Activated CD4-positive, alpha-beta memory T cell treated with anti-CD3 and anti-CD28 coated beads, Interleukin-2, amount 10 ng/mL, durations not matched to agents 7 days and 5 days (primary cell): Measurements from ENCODE around the gene ZNF385D. TPM values are rescaled to one million over a fixed set of nuclear protein-coding genes. Genes with fewer than 3 reads are reported as not detected.

Experiments used
- CTCF ChIA-PET: fragments of 350-600 bp; sonication (Branson Sonifier 250); formaldehyde crosslinking; loops from one replicate; lab custom pipeline; 2021; ENCODE audit warnings: antibody characterized with exemption, inconsistent platforms; lab: Charles Lee
- POLR2A ChIA-PET: fragments of 350-600 bp; sonication (Branson Sonifier 250); formaldehyde crosslinking; loops from one replicate; lab custom pipeline; 2021; ENCODE audit warnings: antibody characterized with exemption; lab: Charles Lee
- DNase-seq: peaks from one replicate; pipeline ENCODE4 v3.0.0-alpha.2; 2020
- H3K27ac Mint-ChIP-seq: one replicate; pipeline ENCODE4 v1.8.0; 2021; ENCODE audit warnings: mild to moderate bottlenecking, mixed read lengths
- H3K27me3 Mint-ChIP-seq: one replicate; pipeline ENCODE4 v1.8.0; 2021; ENCODE audit warnings: mixed read lengths
- H3K36me3 Mint-ChIP-seq: one replicate; pipeline ENCODE4 v1.8.0; 2021; ENCODE audit warnings: low read depth, mixed read lengths
- H3K4me1 Mint-ChIP-seq: one replicate; pipeline ENCODE4 v1.8.0; 2021; ENCODE audit warnings: mixed read lengths
- H3K4me3 Mint-ChIP-seq: one replicate; pipeline ENCODE4 v1.8.0; 2021; ENCODE audit warnings: mild to moderate bottlenecking, mixed read lengths
- H3K9me3 Mint-ChIP-seq: one replicate; pipeline ENCODE4 v1.8.0; 2021; ENCODE audit warnings: mixed read lengths
- total RNA-seq, 2 experiments: library from RNA; stranded (reverse); gene quantifications; one replicate each; pipeline ENCODE4 v1.2.3, GENCODE V29; 2021

Gene ZNF385D
- total RNA-seq, 2 experiments from 2014 or later, result not detected

- POLR2A ChIA-PET, result no interaction called here
- no peaks in the 10 kb centered on the region for H3K27me3 Mint-ChIP-seq
Observed at GRCh38 chr3:21601178-21601577, 149.8 kb downstream of the ZNF385D start.

GRCh38 chr3:21599890-21600289 lies 151.1 kb downstream of the ZNF385D start:
- ChIA-PET POLR2A (no interaction called here), CTCF (interaction anchor here (0.6 kb wide), 1 partner anchor 63 kb away, joined by 7 read pairs; no protein-coding TSS in a partner anchor)

More at GRCh38 chr3:21601178-21601577, 149.8 kb downstream of the ZNF385D start:
- Mint-ChIP-seq H3K4me3 (no peak overlapping the region), H3K4me1 (no peaks in the 10 kb centered on the region), H3K27ac (no peak overlapping the region), H3K36me3 (no peaks in the 10 kb centered on the region), H3K9me3 (peaks cover 5% of the 10 kb centered on the region)
- no peak for DNase-seq
- CTCF ChIA-PET, result no interaction called here

GRCh38 chr3:21592828-21593227 lies 158.2 kb downstream of the ZNF385D start:
- ChIA-PET POLR2A (no interaction called here), CTCF (no interaction called here)
- no peak for DNase-seq
- Mint-ChIP-seq H3K36me3 (no peaks in the 10 kb centered on the region), H3K4me1 (no peaks in the 10 kb centered on the region), H3K9me3 (no peaks in the 10 kb centered on the region), H3K27me3 (no peaks in the 10 kb centered on the region), H3K27ac (no peak overlapping the region), H3K4me3 (no peak overlapping the region)

More at GRCh38 chr3:21599890-21600289, 151.1 kb downstream of the ZNF385D start:
- no peak for DNase-seq
- Mint-ChIP-seq H3K4me3 (no peak overlapping the region), H3K36me3 (no peaks in the 10 kb centered on the region), H3K27me3 (no peaks in the 10 kb centered on the region), H3K27ac (no peak overlapping the region), H3K9me3 (peaks cover 5% of the 10 kb centered on the region), H3K4me1 (no peaks in the 10 kb centered on the region)

GRCh38 chr3:21587894-21588293 lies 163.1 kb downstream of the ZNF385D start:
- DNase-seq, result no peak
- POLR2A ChIA-PET, result no interaction called here
- Mint-ChIP-seq H3K4me3 (no peak overlapping the region), H3K36me3 (no peaks in the 10 kb centered on the region), H3K27me3 (no peaks in the 10 kb centered on the region), H3K27ac (no peak overlapping the region), H3K4me1 (no peaks in the 10 kb centered on the region), H3K9me3 (peaks cover 4% of the 10 kb centered on the region)
- CTCF ChIA-PET, result no interaction called here

- H3K27ac Mint-ChIP-seq, result no peak overlapping the region
- no peak for DNase-seq
- H3K4me3 Mint-ChIP-seq, result no peak overlapping the region
- ChIA-PET CTCF (no interaction called here), POLR2A (no interaction called here)
- no peaks in the 10 kb centered on the region for H3K4me1 Mint-ChIP-seq
- no peaks in the 10 kb centered on the region for H3K27me3 Mint-ChIP-seq
- H3K36me3 Mint-ChIP-seq, result no peaks in the 10 kb centered on the region
- H3K9me3 Mint-ChIP-seq, result peaks cover 4% of the 10 kb centered on the region
Observed at GRCh38 chr3:21585216-21585740, 165.7 kb downstream of the ZNF385D start.

- Mint-ChIP-seq H3K9me3 (no peaks in the 10 kb centered on the region), H3K4me1 (no peaks in the 10 kb centered on the region), H3K4me3 (no peak overlapping the region), H3K36me3 (no peaks in the 10 kb centered on the region), H3K27me3 (no peaks in the 10 kb centered on the region), H3K27ac (no peak overlapping the region)
- DNase-seq, result no peak
- ChIA-PET CTCF (no interaction called here), POLR2A (no interaction called here)
Observed at GRCh38 chr3:21573291-21573690, 177.7 kb downstream of the ZNF385D start.

- CTCF ChIA-PET, result no interaction called here
- H3K27me3 Mint-ChIP-seq, result no peaks in the 10 kb centered on the region
- H3K4me3 Mint-ChIP-seq, result no peak overlapping the region
- no peaks in the 10 kb centered on the region for H3K36me3 Mint-ChIP-seq
- no peak for DNase-seq
- no peak overlapping the region for H3K27ac Mint-ChIP-seq
- no peaks in the 10 kb centered on the region for H3K4me1 Mint-ChIP-seq
- peaks cover 11% of the 10 kb centered on the region for H3K9me3 Mint-ChIP-seq
- POLR2A ChIA-PET, result no interaction called here
Observed at GRCh38 chr3:21564531-21564930, 186.5 kb downstream of the ZNF385D start.

- ChIA-PET CTCF (no interaction called here), POLR2A (no interaction called here)
- H3K4me1 Mint-ChIP-seq, result no peaks in the 10 kb centered on the region
- no peaks in the 10 kb centered on the region for H3K36me3 Mint-ChIP-seq
- no peak overlapping the region for H3K27ac Mint-ChIP-seq
- DNase-seq, result no peak
- H3K4me3 Mint-ChIP-seq, result no peak overlapping the region
- H3K9me3 Mint-ChIP-seq, result peaks cover 15% of the 10 kb centered on the region
- no peaks in the 10 kb centered on the region for H3K27me3 Mint-ChIP-seq
Observed at GRCh38 chr3:21562243-21562642, 188.8 kb downstream of the ZNF385D start.

GRCh38 chr3:21561472-21561871 lies 189.5 kb downstream of the ZNF385D start:
- no peak overlapping the region for H3K4me3 Mint-ChIP-seq
- H3K36me3 Mint-ChIP-seq, result no peaks in the 10 kb centered on the region
- no peaks in the 10 kb centered on the region for H3K4me1 Mint-ChIP-seq
- H3K27ac Mint-ChIP-seq, result no peak overlapping the region
- no peaks in the 10 kb centered on the region for H3K27me3 Mint-ChIP-seq
- DNase-seq, result no peak
- ChIA-PET POLR2A (no interaction called here), CTCF (no interaction called here)
- peaks cover 17% of the 10 kb centered on the region for H3K9me3 Mint-ChIP-seq

- Mint-ChIP-seq H3K4me1 (no peaks in the 10 kb centered on the region), H3K36me3 (no peaks in the 10 kb centered on the region), H3K27ac (no peak overlapping the region), H3K27me3 (no peaks in the 10 kb centered on the region), H3K9me3 (no peaks in the 10 kb centered on the region), H3K4me3 (no peak overlapping the region)
- CTCF ChIA-PET, result no interaction called here
- POLR2A ChIA-PET, result no interaction called here
- DNase-seq, result no peak
Observed at GRCh38 chr3:21551019-21551418, 200.0 kb downstream of the ZNF385D start.

- ChIA-PET POLR2A (no interaction called here), CTCF (no interaction called here)
- Mint-ChIP-seq H3K9me3 (peaks cover 3% of the 10 kb centered on the region), H3K27ac (no peak overlapping the region), H3K36me3 (no peaks in the 10 kb centered on the region), H3K4me3 (no peak overlapping the region), H3K4me1 (no peaks in the 10 kb centered on the region), H3K27me3 (no peaks in the 10 kb centered on the region)
- DNase-seq, result no peak
Observed at GRCh38 chr3:21544076-21544462, 206.9 kb downstream of the ZNF385D start.

GRCh38 chr3:21543380-21544075 lies 207.5 kb downstream of the ZNF385D start:
- H3K36me3 Mint-ChIP-seq, result no peaks in the 10 kb centered on the region
- H3K4me3 Mint-ChIP-seq, result no peak overlapping the region
- H3K4me1 Mint-ChIP-seq, result no peaks in the 10 kb centered on the region
- ChIA-PET POLR2A (no interaction called here), CTCF (no interaction called here)
- H3K9me3 Mint-ChIP-seq, result peaks cover 3% of the 10 kb centered on the region
- no peaks in the 10 kb centered on the region for H3K27me3 Mint-ChIP-seq
- no peak overlapping the region for H3K27ac Mint-ChIP-seq
- no peak for DNase-seq

- no peaks in the 10 kb centered on the region for H3K36me3 Mint-ChIP-seq
- H3K27me3 Mint-ChIP-seq, result no peaks in the 10 kb centered on the region
- DNase-seq, result no peak
- peaks cover 3% of the 10 kb centered on the region for H3K9me3 Mint-ChIP-seq
- no peak overlapping the region for H3K27ac Mint-ChIP-seq
- CTCF ChIA-PET, result no interaction called here
- POLR2A ChIA-PET, result no interaction called here
- no peaks in the 10 kb centered on the region for H3K4me1 Mint-ChIP-seq
- no peak overlapping the region for H3K4me3 Mint-ChIP-seq
Observed at GRCh38 chr3:21542656-21543379, 208.2 kb downstream of the ZNF385D start.
